Thoracic aorta (tissue), 2 donors: ENCODE results near the gene HSPA12A. TPM values are rescaled to one million over a fixed set of nuclear protein-coding genes. Genes with fewer than 3 reads are reported as not detected.

Source experiments
- ATAC-seq: fragments of 150-250 bp; one replicate; pipeline ENCODE4 v1.8.0; 2017; ENCODE audit warnings: low read depth; ENCODE audit not compliant: insufficient number of reproducible peaks, low FRiP score
- DNase-seq: peaks from one replicate; pipeline ENCODE4 v3.0.0-alpha.2; 2020; ENCODE audit warnings: low spot score
- H3K27ac ChIP-seq, 2 donors: fragments of 200-600 bp; sonication (generic); 1 replicate in 1 of 2; 2 replicates in 1 of 2; pipeline ENCODE4 v1.5.1; 2016; ENCODE audit warnings: mild to moderate bottlenecking in 2 of 2, moderate library complexity in 2 of 2
- H3K27me3 ChIP-seq: fragments of 200-600 bp; sonication (generic); replicated peaks from 2 replicates; pipeline ENCODE4 v1.6.0; 2016; ENCODE audit warnings: mild to moderate bottlenecking; ENCODE audit not compliant: insufficient read depth
- H3K36me3 ChIP-seq: fragments of 200-600 bp; sonication (generic); one replicate; pipeline ENCODE4 v1.5.1; 2016
- H3K4me1 ChIP-seq, 2 donors: fragments of 200-600 bp; sonication (generic); 1 replicate in 1 of 2; 2 replicates in 1 of 2; pipeline versions ENCODE4 v1.5.1 to v1.6.0; 2016; ENCODE audit warnings: low read depth in 2 of 2, mild to moderate bottlenecking in 1 of 2; ENCODE audit not compliant: control insufficient read depth in 1 of 2
- H3K4me3 ChIP-seq: fragments of 200-600 bp; sonication (generic); 2 replicates; pipeline ENCODE4 v1.5.1; 2016; ENCODE audit warnings: mild to moderate bottlenecking
- H3K9me3 ChIP-seq: fragments of 200-600 bp; sonication (generic); 2 replicates; pipeline ENCODE4 v1.5.1; 2016
- CTCF ChIP-seq: fragments of 200-600 bp; sonication (generic); IDR thresholded peaks from one replicate; pipeline ENCODE4 v1.5.1; 2019; ENCODE audit warnings: antibody characterized with exemption
- total RNA-seq, 2 donors: library from RNA; depleted of rRNA; stranded (reverse); fragments of >200 nt; gene quantifications; one replicate each; pipeline versions ENCODE4 v1.1.0 to v1.2.3, GENCODE V29; 2016

Gene HSPA12A
- total RNA-seq, 2 donors from 2014 or later: 10.2 to 13.6 TPM

DNA sequence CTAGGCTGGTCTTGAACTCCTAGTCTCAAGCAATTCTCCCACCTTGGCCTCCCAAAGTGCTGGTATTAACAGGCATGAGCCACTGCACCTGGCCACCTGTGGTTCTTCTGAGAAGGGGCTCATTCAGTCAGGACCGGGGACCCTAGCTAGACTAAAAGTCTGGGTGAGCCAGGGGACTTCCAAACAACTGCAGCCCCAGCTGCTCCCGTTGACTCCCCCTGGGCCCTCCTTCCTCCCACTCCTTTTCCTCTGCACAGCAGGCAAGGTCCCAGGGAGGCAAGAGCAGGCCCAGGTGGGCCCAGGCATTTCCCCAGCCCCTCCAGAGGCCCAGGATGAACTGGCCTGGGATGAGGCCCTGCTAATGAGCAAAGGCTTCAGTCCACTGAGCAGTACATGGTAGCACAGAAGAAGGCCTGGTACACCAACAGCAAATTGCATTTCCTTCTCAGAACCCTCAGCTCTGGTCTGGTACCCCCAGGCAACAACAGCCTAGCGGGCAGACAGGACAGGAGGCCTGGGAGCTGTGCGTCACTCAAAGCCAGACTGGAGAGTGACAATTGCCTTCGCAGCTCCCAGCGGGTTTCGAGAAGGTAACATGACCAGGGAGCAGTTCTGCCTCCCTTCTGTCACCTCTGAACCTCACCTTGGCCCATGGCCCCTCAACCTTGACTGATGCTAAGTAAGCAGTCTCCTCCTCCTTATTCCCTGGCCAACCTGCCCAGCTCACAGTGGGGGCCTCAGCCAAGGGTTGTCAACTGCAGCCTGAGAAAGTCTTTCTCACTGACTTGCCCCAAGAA lies 30.7 kb upstream of the HSPA12A start:
- TF ChIP-seq CTCF: no peak
- Histone ChIP-seq H3K27ac (no peak overlapping the region), H3K4me3 (no peak overlapping the region), H3K36me3 (no peaks in the 10 kb centered on the region), H3K9me3 (no peaks in the 10 kb centered on the region), H3K4me1 (no peaks in the 10 kb centered on the region), H3K27me3 (no peaks in the 10 kb centered on the region)
- no peak for ATAC-seq
- DNase-seq: no peak

- Histone ChIP-seq H3K4me1 (no peaks in the 10 kb centered on the region), H3K4me3 (no peak overlapping the region), H3K27me3 (no peaks in the 10 kb centered on the region), H3K27ac (no peak overlapping the region), H3K36me3 (no peaks in the 10 kb centered on the region), H3K9me3 (no peaks in the 10 kb centered on the region)
- ATAC-seq (no peak), DNase-seq (no peak)
- TF ChIP-seq CTCF: no peak
Observed at GRCh38 chr10:116771959-116772585, 29.7 kb upstream of the HSPA12A start.

GRCh38 chr10:116771101-116771958 lies 29.0 kb upstream of the HSPA12A start:
- Histone ChIP-seq H3K4me3 (no peak overlapping the region), H3K4me1 (no peaks in the 10 kb centered on the region), H3K36me3 (no peaks in the 10 kb centered on the region), H3K27ac (no peak overlapping the region), H3K9me3 (no peaks in the 10 kb centered on the region), H3K27me3 (no peaks in the 10 kb centered on the region)
- ATAC-seq (no peak), DNase-seq (no peak)
- TF ChIP-seq CTCF: no peak

GRCh38 chr10:116770281-116770680 lies 27.9 kb upstream of the HSPA12A start:
- no peak overlapping the region for H3K4me3 ChIP-seq
- no peaks in the 10 kb centered on the region for H3K9me3 ChIP-seq
- no peak for TF ChIP-seq CTCF
- no peaks in the 10 kb centered on the region for H3K4me1 ChIP-seq
- H3K36me3 ChIP-seq: no peaks in the 10 kb centered on the region
- no peak for DNase-seq
- no peak for ATAC-seq
- H3K27me3 ChIP-seq: no peaks in the 10 kb centered on the region
- no peak overlapping the region for H3K27ac ChIP-seq

DNA sequence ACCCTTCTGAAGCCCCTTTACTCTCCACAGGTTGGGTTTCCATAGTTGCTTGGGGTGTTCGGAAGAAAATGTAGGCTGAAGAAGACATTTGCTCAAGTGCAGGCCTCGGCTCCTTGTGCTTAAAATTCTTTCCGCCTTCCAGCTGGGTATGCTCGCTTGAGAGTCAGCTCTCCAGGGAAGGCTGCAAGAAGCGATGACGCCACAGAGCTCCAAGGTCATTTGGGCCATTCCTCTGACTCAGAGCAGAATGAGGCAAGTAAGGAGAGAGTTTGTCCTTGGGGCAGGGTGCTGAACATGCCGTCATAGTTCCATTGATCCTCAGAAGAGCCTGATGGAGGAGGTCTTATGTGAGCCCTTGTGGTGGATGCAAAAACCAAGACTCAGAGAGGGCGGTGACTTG lies 27.4 kb upstream of the HSPA12A start:
- no peaks in the 10 kb centered on the region for H3K27me3 ChIP-seq
- H3K4me3 ChIP-seq: no peak overlapping the region
- H3K9me3 ChIP-seq: no peaks in the 10 kb centered on the region
- DNase-seq (no peak), ATAC-seq (no peak)
- TF ChIP-seq CTCF: no peak
- no peak overlapping the region for H3K27ac ChIP-seq
- H3K4me1 ChIP-seq: no peaks in the 10 kb centered on the region
- no peaks in the 10 kb centered on the region for H3K36me3 ChIP-seq
